Iris pigment epithelial cell (primary cell): Measurements from ENCODE around the gene UBE2J1.
A peak's percentile ranks its signal among the peaks of the same experiment; 100 is the strongest.

ENCODE experiments used
- DNase-seq: peaks from one replicate; pipeline ENCODE4 v3.0.0-alpha.2; 2011; ENCODE audit warnings: low read depth

UBE2J1 gene

DNA sequence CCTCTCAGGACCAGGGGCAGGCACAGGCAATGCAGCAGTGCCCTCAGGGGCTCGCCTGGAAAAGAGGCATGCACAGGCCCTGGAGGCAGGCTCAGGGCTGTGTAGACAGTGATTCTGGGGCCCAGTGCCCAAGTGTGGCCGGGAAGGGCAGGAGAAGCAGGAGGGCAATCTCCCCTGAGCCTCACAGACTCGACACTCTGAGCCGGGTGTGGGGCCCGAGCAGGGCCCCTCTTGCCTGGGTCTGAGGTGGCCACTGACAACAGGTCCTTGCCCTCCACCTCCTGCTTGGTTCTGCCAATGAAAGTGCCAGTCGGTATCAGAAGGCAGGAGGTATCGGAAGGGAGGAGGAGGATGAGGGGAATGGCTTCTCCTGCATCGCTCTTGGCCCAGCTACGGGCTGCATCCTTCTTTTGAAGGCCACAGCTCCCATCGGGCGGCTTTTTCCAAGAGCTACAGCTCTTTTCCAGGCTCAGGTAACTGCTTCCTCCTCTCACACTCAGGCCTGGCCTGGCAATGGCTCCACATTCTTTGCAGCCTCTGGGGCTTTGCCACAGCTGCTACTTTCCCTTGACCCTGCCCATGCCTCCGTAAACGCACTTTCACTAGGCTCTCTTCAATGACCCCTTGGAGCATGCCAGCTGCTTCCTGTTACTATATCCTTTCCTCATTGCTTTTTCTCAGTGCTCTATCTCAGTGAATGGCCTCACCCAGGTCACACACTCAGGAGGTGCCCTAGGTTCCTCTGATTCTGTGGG, 61.9 kb downstream of the UBE2J1 start:
- DNase-seq, result no peak

DNA sequence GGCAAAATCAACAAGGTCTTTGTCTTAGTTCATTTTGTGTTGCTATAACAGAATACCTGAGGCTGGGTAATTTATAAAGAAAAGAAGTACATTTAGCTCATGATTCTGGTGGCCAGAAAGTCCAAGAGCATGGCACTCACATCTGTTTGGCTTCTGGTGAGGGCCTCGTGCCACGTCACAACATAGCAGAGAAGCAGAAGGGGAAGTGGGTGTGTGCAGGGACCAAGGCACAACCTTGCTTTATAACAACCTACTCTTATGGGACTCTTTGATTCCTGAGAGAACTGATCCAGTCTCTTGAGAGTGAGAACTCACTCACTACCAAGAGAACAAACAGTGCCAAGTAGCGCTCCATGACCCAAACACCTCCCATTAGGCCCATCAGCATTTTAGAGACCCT, 62.8 kb downstream of the UBE2J1 start:
- DNase-seq, result no peak

- DNase-seq, result no peak
These were observed 65.0 kb downstream of the UBE2J1 start for GRCh38 chr6:89287351-89288028.

DNA sequence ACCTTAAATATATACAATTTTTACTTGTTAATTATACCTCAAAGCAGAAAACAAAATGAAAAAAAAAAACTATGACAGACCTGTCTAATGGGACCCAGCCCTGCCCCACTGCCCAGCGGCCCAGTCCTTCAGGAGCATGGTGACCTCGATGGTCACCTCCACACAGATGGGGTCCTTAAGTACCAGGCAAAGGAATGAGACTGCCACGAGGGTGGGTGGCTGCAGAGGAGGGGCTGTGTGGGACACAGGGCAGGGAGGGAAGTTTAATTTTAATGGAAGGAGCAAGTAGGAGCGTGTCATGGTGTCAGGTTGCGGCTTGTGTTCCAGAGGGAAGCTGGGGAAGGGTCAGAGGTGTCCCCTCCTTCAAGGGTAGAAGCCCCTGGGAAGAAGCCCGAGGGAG, 66.0 kb downstream of the UBE2J1 start:
- DNase-seq, result no peak

DNA sequence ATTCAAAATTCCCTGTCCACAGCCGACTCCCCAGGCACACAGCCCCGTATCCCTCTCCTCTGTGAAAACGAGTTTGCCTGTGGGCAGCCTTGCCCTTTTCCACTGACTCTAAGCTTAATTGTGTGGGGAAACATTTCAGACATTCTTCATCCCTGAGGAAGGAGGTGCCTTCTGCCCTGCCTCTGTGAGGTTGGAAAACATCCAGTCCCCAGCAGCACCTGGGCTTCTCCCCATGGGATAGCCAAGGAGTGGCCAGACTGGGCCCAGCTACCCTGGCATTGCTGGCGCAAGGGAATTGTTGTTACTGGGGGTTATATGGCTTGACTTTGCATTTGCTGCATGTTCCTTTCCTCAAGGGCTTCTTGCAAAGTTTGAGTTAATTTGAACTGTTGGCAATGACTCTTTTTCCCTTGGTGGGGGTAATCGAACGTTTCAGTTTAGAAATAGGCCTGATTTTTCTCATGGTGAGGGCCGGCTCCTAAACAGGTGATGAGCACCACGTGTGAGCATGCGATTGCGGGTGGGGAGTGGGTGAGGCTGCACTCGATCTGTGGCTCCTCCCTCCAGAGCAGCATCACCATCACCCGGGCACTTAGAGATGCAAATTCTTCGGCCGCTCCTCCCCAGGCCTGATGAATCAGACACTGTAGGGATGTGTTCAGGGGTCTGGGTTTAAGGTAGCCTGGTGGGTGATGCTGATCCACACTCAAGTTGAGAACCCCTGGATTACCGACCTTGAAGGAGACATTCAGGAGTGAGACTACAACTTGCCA, 67.4 kb downstream of the UBE2J1 start:
- DNase-seq, result no peak

DNA sequence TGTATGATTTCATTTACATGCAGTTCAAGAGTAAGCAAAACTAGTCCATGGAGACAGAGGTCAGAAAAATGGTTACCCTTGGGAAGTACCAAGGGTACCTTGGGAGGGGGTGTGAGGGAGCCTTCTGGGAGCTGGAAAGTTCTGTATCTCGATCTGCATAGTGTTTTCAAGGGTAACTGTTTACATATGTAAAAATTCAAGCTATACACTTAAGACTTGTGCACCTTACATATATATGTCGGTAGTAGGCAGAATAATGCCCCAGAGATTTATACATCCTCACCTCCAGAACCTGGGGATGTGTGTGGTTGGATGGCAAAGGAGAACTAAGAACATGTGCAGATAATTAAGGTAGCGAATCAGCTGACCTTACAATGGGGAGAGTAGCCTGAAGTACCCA, 68.4 kb downstream of the UBE2J1 start:
- DNase-seq, result no peak

- DNase-seq, result no peak
These were observed 69.8 kb downstream of the UBE2J1 start for GRCh38 chr6:89282749-89283148.

DNA sequence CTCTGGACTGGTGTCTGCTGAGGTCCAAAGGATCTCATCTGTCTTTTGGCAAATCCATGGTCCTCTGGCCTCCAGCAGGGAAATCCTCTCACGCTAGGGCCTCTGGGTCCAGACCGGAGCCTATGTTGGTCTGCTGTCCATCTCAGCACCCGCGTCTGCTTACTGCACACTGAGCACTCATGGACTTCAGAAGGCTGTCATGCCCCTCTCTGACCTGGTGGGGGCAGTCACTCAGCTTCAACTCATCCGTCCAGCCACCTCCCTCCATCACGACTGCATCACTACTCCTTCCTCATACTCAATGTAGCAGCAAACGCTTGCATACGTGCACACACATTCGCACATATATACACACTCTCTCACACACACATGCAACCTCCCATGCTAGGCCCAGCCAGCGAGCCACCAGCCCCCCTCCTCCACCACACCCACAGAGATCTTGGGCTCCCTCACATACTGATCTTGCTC, 70.7 kb downstream of the UBE2J1 start:
- DNase-seq, result peak; percentile 55

DNA sequence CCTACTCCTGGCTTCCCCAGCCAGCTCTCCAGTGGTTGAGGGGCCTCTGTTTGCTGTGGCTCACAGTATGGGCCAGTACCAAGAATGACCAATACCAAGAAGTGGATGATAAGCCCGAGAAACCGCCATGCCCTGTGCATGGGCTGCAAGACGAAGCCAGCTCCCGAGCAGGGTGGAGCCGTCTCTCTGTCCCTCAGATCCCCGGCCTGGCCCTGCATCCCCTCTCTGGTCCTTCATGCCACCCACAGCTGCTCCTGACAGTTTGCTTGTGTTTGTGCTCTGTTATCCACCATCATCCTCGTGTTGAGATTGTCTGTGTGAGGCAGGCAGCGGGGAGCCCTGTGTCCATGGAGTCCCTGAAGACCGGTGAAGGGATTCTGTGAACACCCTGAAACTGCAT, 73.6 kb downstream of the UBE2J1 start:
- DNase-seq, result no peak
